Measurements from ENCODE around the gene FAM228A. TPM values are rescaled to one million over a fixed set of nuclear protein-coding genes. Genes with fewer than 3 reads are reported as not detected.

The FAM228A gene
- total RNA-seq, 1 experiment from 2014 or later, result not detected

- BruUV-seq (replicated peaks), result no TSS peak
- H2AFZ ChIP-seq (ENCODE audit: low read length), result no peak overlapping the region
- H3K79me2 ChIP-seq (ENCODE audit: low read length), result no peaks in the 10 kb centered on the region
- CTCF ChIA-PET, result no interaction called here
- ATAC-seq (no peak), DNase-seq (no peak)
- no peaks in the 10 kb centered on the region for H3K9me2 ChIP-seq (replicated peaks; ENCODE audit: low read length)
- no peaks in the 10 kb centered on the region for H4K20me1 ChIP-seq (ENCODE audit: low read length)
- no peak for TF ChIP-seq EZH2phosphoT487 (IDR thresholded peaks at IDR 0.05; ENCODE audit: borderline replicate concordance, low read length)
- TF ChIP-seq CTCF (conservative IDR thresholded peaks at IDR 0.05; ENCODE audit: low read depth, low read length), result no peak
- TF ChIP-seq EZH2 (IDR thresholded peaks at IDR 0.05; ENCODE audit: low read length, unreplicated experiment), result no peak
- no peaks in the 10 kb centered on the region for H3K4me1 ChIP-seq (ENCODE audit: insufficient read depth, low read length)
- no peaks in the 10 kb centered on the region for H3K36me3 ChIP-seq (ENCODE audit: low read depth, low read length)
- no peaks in the 10 kb centered on the region for H3F3A ChIP-seq (ENCODE audit: low read length, unreplicated experiment)
- intact Hi-C loops (cut with micrococcal nuclease), result no loop called here
- no peak overlapping the region for H3K27ac ChIP-seq (ENCODE audit: low read length)
- no peak overlapping the region for H3K4me3 ChIP-seq (ENCODE audit: low read length)
- no peak overlapping the region for H3K9ac ChIP-seq (ENCODE audit: low read length)
- no peaks in the 10 kb centered on the region for H3K27me3 ChIP-seq (ENCODE audit: low read length)
- H3K4me2 ChIP-seq (ENCODE audit: low read length), result no peak overlapping the region
- POLR2A ChIA-PET (ENCODE audit: unreplicated experiment), result interaction anchor here (0.7 kb wide), 1 partner anchor 7 kb away, joined by 3 read pairs; no protein-coding TSS in a partner anchor
- H3K9me3 ChIP-seq (ENCODE audit: low read length), result no peaks in the 10 kb centered on the region
These were observed 33.6 kb downstream of the FAM228A start for GRCh38 chr2:24208490-24208889.

GRCh38 chr2:24209389-24210105, 34.7 kb downstream of the FAM228A start:
- H3K9ac ChIP-seq (ENCODE audit: low read length), result no peak overlapping the region
- no peaks in the 10 kb centered on the region for H3K79me2 ChIP-seq (ENCODE audit: low read length)
- DNase-seq, result no peak
- POLR2A ChIA-PET (ENCODE audit: unreplicated experiment), result no interaction called here
- H3K9me2 ChIP-seq (replicated peaks; ENCODE audit: low read length), result no peaks in the 10 kb centered on the region
- no TSS peak for BruUV-seq (replicated peaks)
- ATAC-seq, result no peak
- no peak overlapping the region for H2AFZ ChIP-seq (ENCODE audit: low read length)
- H3K27me3 ChIP-seq (ENCODE audit: low read length), result no peaks in the 10 kb centered on the region
- H3K36me3 ChIP-seq (ENCODE audit: low read depth, low read length), result no peaks in the 10 kb centered on the region
- no peak overlapping the region for H3K4me3 ChIP-seq (ENCODE audit: low read length)
- CTCF ChIA-PET, result no interaction called here
- no peaks in the 10 kb centered on the region for H3K4me1 ChIP-seq (ENCODE audit: insufficient read depth, low read length)
- intact Hi-C loops (cut with micrococcal nuclease), result no loop called here
- H3K9me3 ChIP-seq (ENCODE audit: low read length), result no peaks in the 10 kb centered on the region
- H4K20me1 ChIP-seq (ENCODE audit: low read length), result no peaks in the 10 kb centered on the region
- no peak overlapping the region for H3K27ac ChIP-seq (ENCODE audit: low read length)
- no peaks in the 10 kb centered on the region for H3F3A ChIP-seq (ENCODE audit: low read length, unreplicated experiment)
- TF ChIP-seq EZH2phosphoT487 (IDR thresholded peaks at IDR 0.05; ENCODE audit: borderline replicate concordance, low read length) (no peak), EZH2 (IDR thresholded peaks at IDR 0.05; ENCODE audit: low read length, unreplicated experiment) (no peak), CTCF (conservative IDR thresholded peaks at IDR 0.05; ENCODE audit: low read depth, low read length) (no peak)
- H3K4me2 ChIP-seq (ENCODE audit: low read length), result no peak overlapping the region

GRCh38 chr2:24210106-24210455, 35.2 kb downstream of the FAM228A start:
- no TSS peak for BruUV-seq (replicated peaks)

More at GRCh38 chr2:24210106-24210455, 35.2 kb downstream of the FAM228A start:
- H3K9ac ChIP-seq (ENCODE audit: low read length), result no peak overlapping the region
- TF ChIP-seq EZH2 (IDR thresholded peaks at IDR 0.05; ENCODE audit: low read length, unreplicated experiment) (no peak), CTCF (conservative IDR thresholded peaks at IDR 0.05; ENCODE audit: low read depth, low read length) (no peak), EZH2phosphoT487 (IDR thresholded peaks at IDR 0.05; ENCODE audit: borderline replicate concordance, low read length) (no peak)
- no peaks in the 10 kb centered on the region for H4K20me1 ChIP-seq (ENCODE audit: low read length)
- no peaks in the 10 kb centered on the region for H3K9me3 ChIP-seq (ENCODE audit: low read length)
- no peaks in the 10 kb centered on the region for H3K27me3 ChIP-seq (ENCODE audit: low read length)
- no peaks in the 10 kb centered on the region for H3K79me2 ChIP-seq (ENCODE audit: low read length)
- H3K9me2 ChIP-seq (replicated peaks; ENCODE audit: low read length), result no peaks in the 10 kb centered on the region
- H3K4me2 ChIP-seq (ENCODE audit: low read length), result no peak overlapping the region
- no peak for DNase-seq
- H3K27ac ChIP-seq (ENCODE audit: low read length), result no peak overlapping the region
- no peak overlapping the region for H2AFZ ChIP-seq (ENCODE audit: low read length)
- CTCF ChIA-PET, result no interaction called here
- POLR2A ChIA-PET (ENCODE audit: unreplicated experiment), result no interaction called here
- no peak for ATAC-seq
- H3K4me3 ChIP-seq (ENCODE audit: low read length), result no peak overlapping the region
- no peaks in the 10 kb centered on the region for H3K4me1 ChIP-seq (ENCODE audit: insufficient read depth, low read length)
- H3K36me3 ChIP-seq (ENCODE audit: low read depth, low read length), result no peaks in the 10 kb centered on the region
- H3F3A ChIP-seq (ENCODE audit: low read length, unreplicated experiment), result no peaks in the 10 kb centered on the region
- intact Hi-C loops (cut with micrococcal nuclease), result no loop called here
